Measurements from ENCODE around the gene CYP11A1.
"Not testable (repeated sequence)": the region's sequence is repeated elsewhere in the genome, so short reads cannot be mapped to it uniquely, and the experiment has no call there.

The CYP11A1 gene

DNA sequence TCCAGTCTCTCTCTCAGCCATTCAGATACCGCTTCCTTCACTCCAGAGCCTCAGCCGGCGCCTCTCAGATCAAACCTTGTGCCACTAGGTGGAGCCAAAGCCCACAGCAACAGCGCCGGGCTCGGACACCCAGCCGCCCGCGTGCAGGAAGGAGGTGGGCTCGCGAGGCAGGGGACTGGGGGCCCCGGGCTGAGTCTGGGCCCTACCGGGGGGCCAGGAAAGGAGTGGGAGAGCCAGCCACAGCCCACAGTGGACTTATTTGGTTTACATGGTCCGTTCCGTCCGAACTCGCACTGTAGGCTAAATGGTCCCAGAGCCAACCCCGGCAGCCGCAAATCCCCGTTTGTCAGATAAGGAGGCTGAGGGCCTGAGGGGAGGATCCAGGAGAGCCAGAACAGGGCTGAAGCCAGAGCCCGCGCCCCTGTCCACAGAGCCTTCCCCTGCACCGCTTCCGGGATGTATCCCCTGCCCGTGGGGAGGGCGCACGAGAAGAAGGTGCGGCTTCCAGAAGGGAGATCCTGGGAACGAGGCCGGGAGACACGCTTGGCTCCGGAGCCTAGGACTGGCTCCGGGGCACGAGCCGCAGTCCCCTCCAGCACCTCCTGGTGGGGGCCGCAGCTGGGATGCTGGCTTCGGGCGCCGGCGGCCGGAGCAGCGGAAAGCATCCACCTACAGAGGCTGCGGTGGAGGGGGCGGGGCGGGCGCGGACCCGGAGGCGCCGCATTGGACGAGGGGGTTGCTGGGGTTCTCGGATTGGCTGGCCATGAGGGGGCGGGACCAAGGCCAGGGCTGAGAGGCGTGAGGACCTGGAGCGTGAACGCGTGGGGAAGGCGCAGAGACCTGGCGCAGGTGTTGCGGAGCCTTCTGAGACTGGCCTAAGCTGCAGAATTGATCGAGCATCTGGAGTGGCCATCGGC lies 6.5 kb upstream of the CYP11A1 start:
- no peak for FAIRE-seq

- no peak for FAIRE-seq
These were observed 5.7 kb upstream of the CYP11A1 start for GRCh38 chr15:74373056-74373650.

GRCh38 chr15:74370471-74370870 lies 3.0 kb upstream of the CYP11A1 start:
- no peak for FAIRE-seq

DNA sequence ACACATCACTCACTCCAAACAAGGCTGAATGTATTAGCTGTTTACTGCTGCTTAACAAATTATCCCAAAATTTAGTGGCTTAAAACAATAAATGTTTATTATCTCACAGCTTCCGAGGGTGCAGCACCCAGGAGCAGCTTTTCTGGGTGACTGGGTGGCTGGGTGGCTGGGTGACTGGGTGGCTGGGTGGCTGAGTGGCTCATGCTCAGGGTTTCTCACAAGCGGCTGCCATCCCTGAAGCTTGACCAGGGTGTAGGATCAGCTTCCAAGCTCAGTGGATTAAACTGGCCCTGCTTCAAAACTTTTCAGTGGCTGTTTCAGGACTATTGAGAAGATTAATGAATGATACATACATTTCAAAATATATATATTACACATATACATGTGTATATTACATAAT lies 2.3 kb upstream of the CYP11A1 start:
- FAIRE-seq = no peak

DNA sequence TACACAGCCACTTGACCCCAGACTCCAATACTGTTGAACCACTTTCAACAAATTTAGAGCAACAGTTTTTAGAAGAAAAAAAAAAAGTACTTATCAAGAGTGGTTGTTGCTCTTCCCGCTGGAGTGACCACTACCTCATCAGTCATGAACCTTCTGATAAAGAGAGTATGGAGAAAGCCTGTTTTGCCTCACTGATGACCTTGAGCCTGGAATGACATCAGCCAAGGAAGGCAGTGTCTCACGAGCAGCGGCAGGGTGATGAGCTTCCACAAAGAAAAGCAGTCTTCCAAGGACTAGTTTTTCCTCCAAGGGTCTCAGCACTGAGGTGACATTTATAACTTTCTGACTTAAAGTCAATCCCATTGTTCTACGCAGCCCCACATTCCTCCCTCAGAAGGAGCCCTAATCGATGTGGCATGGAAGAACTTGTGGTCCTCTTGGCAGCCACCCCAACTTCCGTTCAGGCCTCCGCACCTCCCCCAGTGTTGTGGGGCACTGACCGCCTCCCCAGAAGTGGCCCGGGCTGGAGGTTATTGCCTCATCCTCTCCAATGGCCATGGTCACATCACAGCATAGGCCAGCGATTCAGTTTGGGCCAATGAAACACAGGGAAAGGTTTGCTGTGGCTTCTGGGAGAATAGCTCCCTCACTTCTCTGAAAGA lies 1.8 kb upstream of the CYP11A1 start:
- no peak for FAIRE-seq

DNA sequence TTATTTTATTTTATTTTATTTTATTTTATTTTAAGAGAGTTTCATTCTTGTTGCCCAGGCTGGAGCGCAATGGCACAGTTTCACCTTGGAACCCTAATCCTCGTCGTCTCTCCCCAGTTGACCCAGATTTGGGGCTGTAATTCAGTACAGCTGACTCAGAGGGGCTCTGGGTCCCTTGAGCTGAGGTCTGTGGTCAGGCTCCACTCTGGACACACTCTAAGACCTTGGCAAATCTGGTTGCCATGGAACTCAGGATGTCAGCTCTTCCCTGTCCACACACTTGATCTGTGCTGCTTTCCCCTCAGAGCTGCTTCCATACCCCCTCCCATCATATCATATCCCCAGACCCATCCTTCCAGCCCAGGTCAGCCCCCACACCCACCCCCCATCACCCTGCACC lies 675 bp upstream of the CYP11A1 start:
- FAIRE-seq = no peak

DNA sequence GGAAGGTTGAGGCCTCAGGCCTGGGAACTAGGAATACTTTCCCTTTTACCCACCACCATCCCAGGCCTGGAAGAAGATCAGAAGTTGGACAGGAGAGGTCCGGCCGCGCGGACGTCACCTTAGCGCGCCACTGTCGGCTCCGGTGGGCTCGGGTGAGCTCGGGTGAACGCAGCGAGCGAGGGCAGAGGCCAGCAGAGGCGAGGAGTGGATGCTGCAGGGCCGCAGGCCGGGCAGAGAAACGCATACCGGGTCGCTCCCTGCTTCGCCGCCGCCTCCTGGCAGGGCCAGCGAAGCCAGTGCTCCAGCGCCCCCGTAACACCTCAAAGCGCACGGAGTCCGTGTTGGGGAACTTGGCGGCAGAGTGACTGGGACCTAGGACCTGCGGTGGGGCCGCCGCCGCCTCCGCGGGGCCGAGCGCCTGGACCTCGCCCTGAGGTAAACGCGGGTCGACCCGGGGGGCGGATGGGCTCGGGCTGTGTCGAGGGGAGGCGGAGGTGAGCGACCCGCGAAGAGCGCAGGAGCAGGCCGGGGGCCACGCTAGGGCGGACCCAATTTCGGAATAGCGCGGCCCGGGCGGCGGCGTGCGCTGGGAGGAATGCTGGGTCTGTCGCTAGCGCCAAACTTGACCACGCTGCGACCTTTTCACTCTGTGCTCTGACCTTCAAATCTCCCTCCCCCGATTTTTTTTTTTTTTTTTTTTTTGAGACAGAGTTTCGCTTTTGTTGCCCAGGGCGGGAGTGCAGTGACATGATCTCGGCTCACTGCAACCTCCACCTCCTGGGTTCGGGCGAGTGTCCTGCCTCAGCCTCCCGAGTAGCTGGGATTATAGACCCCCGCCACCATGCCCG lies 1.6 kb downstream of the CYP11A1 start:
- FAIRE-seq = no peak

- FAIRE-seq = no peak
These were observed 2.4 kb downstream of the CYP11A1 start for GRCh38 chr15:74364936-74365597.

- no peak for FAIRE-seq
These were observed 5.0 kb downstream of the CYP11A1 start for GRCh38 chr15:74362482-74362881.

GRCh38 chr15:74360855-74361254 lies 6.6 kb downstream of the CYP11A1 start:
- not testable (repeated sequence) for FAIRE-seq

- not testable (repeated sequence) for FAIRE-seq
These were observed 8.1 kb downstream of the CYP11A1 start for GRCh38 chr15:74359376-74359775.

- not testable (repeated sequence) for FAIRE-seq
These were observed 9.9 kb downstream of the CYP11A1 start for GRCh38 chr15:74357514-74357913.

GRCh38 chr15:74356050-74356449 lies 11.4 kb downstream of the CYP11A1 start:
- FAIRE-seq = not testable (repeated sequence)

DNA sequence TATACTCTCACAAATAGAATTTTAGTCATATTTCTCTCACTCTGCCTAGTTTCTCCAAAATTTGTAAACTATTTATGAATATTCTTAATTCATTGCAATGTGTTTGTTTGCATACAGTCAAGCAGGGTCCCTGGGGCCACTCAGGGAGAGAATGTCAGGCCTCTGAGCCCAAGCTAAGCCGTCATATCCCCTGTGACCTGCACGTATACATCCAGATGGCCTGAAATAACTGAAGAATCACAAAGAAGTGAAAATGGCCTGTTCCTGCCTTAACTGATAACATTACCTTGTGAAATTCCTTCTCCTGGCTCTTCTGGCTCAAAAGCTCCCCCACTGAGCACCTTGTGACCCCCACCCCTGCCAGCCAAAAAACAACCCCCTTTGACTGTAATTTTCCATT lies 13.5 kb downstream of the CYP11A1 start:
- FAIRE-seq = not testable (repeated sequence)

DNA sequence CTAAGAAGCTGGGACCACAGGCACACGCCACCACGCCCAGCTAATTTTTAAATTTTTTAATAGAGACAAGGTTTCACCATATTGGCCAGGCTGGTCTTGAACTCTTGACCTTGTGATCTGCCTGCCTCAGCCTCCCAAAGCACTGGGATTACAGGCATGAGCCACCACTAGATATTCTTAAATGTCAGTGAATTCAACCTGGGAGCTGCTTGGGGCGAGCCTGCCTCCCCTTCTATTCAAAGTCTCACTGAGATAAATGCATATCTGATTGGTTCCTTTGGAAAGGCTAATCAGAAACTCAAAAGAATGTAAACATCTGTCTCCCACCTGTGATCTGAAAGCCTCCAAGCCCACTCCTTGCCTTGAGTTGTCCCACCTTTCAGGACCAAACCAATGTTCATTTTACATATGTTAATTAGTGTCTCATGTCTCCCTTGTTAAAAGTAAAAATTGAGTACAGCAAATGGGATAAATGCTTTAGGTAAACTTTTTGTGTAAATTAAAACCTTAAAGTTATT lies 15.0 kb downstream of the CYP11A1 start:
- no peak for FAIRE-seq

- FAIRE-seq = no peak
These were observed 15.8 kb downstream of the CYP11A1 start for GRCh38 chr15:74351670-74352069.

- FAIRE-seq = no peak
These were observed 16.9 kb downstream of the CYP11A1 start for GRCh38 chr15:74350295-74351275.

GRCh38 chr15:74349241-74349778 lies 18.1 kb downstream of the CYP11A1 start:
- no peak for FAIRE-seq

- no peak for FAIRE-seq
These were observed 19.6 kb downstream of the CYP11A1 start for GRCh38 chr15:74347757-74348250.

GRCh38 chr15:74345051-74345450 lies 22.4 kb downstream of the CYP11A1 start:
- FAIRE-seq = no peak

Data from A204.1 (cell line).